IMR-90 (cell line): ENCODE results near the gene SNX27. TPM values are rescaled to one million over a fixed set of nuclear protein-coding genes. Genes with fewer than 3 reads are reported as not detected.

Experiments
- ATAC-seq: fragments of 200-7000 bp; cut with Tn5 transposase; 2 replicates; pipeline ENCODE4 v1.9.1; 2020; ENCODE audit warnings: low read depth, mild to moderate bottlenecking, moderate library complexity
- BruUV-seq: library from RNA; stranded (reverse); fragments of 400-500 nt; replicated peaks from 2 replicates; lab custom pipeline; 2021; lab: Mats Ljungman, UMichigan
- CTCF ChIA-PET: fragments of 300-600 bp; formaldehyde crosslinking; extraction: SDS; loops from one replicate; lab custom pipeline; 2021; ENCODE audit warnings: antibody characterized with exemption; lab: Yijun Ruan, JAX
- POLR2A ChIA-PET: fragments of 300-600 bp; sonication (Branson Sonifier 250); formaldehyde crosslinking; loops from one replicate; lab custom pipeline; 2022; ENCODE audit warnings: antibody characterized with exemption; ENCODE audit not compliant: unreplicated experiment; lab: Charles Lee
- DNase-seq: peaks from one replicate; pipeline ENCODE4 v3.0.0; 2013
- H2AFZ ChIP-seq: replicated peaks from 2 replicates; pipeline ENCODE3; 2013; ENCODE audit warnings: low read length, mild to moderate bottlenecking; ENCODE audit not compliant: poor library complexity
- H2AK5ac ChIP-seq: 2 replicates; pipeline ENCODE4 v1.6.1; 2013; ENCODE audit warnings: low read depth, low read length, inconsistent platforms
- H2AK9ac ChIP-seq: replicated peaks from 2 replicates; pipeline ENCODE3; 2013; ENCODE audit warnings: mild to moderate bottlenecking, low read depth, low read length, moderate library complexity; ENCODE audit not compliant: poor library complexity
- H2BK120ac ChIP-seq: 2 replicates; pipeline ENCODE4 v1.6.1; 2013; ENCODE audit warnings: low read depth, low read length, inconsistent platforms
- H2BK15ac ChIP-seq: 3 replicates; pipeline ENCODE4 v1.6.1; 2013; ENCODE audit warnings: low read depth, low read length, inconsistent platforms
- H2BK20ac ChIP-seq: 2 replicates; pipeline ENCODE4 v1.6.1; 2013; ENCODE audit warnings: low read depth, mild to moderate bottlenecking, inconsistent platforms, low read length, moderate library complexity
- H2BK5ac ChIP-seq: 2 replicates; pipeline ENCODE4 v1.6.1; 2013; ENCODE audit warnings: mild to moderate bottlenecking, low read depth, low read length, inconsistent platforms; ENCODE audit not compliant: poor library complexity, severe bottlenecking
- H3K14ac ChIP-seq: replicated peaks from 2 replicates; pipeline ENCODE4 v1.6.1; 2013; ENCODE audit warnings: low read depth, low read length, inconsistent platforms
- H3K18ac ChIP-seq: 2 replicates; pipeline ENCODE4 v1.6.1; 2013; ENCODE audit warnings: low read depth, low read length, control low read depth
- H3K23ac ChIP-seq: 2 replicates; pipeline ENCODE4 v1.6.1; 2013; ENCODE audit warnings: low read depth, low read length, inconsistent platforms
- H3K27ac ChIP-seq: 2 replicates; pipeline ENCODE4 v1.5.1; 2013; ENCODE audit warnings: mild to moderate bottlenecking, control low read depth, low read length; ENCODE audit not compliant: insufficient read depth
- H3K27me3 ChIP-seq: 2 replicates; pipeline ENCODE4 v1.6.1; 2013; ENCODE audit warnings: low read length; ENCODE audit not compliant: control insufficient read depth, insufficient read depth
- H3K36me3 ChIP-seq: 2 replicates; pipeline ENCODE4 v1.6.1; 2013; ENCODE audit warnings: low read length, mixed read lengths; ENCODE audit not compliant: control insufficient read depth, insufficient read depth
- H3K4ac ChIP-seq: 2 replicates; pipeline ENCODE4 v1.6.1; 2013; ENCODE audit warnings: low read depth, low read length, inconsistent platforms
- H3K4me1 ChIP-seq: 2 replicates; pipeline ENCODE4 v1.6.1; 2013; ENCODE audit warnings: low read length, mixed read lengths; ENCODE audit not compliant: control insufficient read depth, insufficient read depth
- H3K4me2 ChIP-seq: 2 replicates; pipeline ENCODE4 v1.6.1; 2013; ENCODE audit warnings: low read depth, mild to moderate bottlenecking, control low read depth, low read length, moderate library complexity
- H3K4me3 ChIP-seq: 2 replicates; pipeline ENCODE4 v1.5.1; 2013; ENCODE audit warnings: low read depth, mild to moderate bottlenecking, control low read depth, low read length, moderate library complexity; ENCODE audit not compliant: insufficient read depth
- H3K56ac ChIP-seq: 2 replicates; pipeline ENCODE4 v1.6.1; 2013; ENCODE audit warnings: low read length, inconsistent platforms; ENCODE audit not compliant: insufficient read depth; ENCODE audit errors: extremely low read depth
- H3K79me1 ChIP-seq, 2 experiments: 2 replicates each; pipeline ENCODE4 v1.6.1; 2013; ENCODE audit warnings: low read length in 2 of 2, inconsistent platforms in 1 of 2, low read depth in 1 of 2
- H3K9ac ChIP-seq: 2 replicates; pipeline ENCODE4 v1.6.1; 2013; ENCODE audit warnings: low read depth, low read length, control low read depth
- H3K9me1 ChIP-seq: 2 replicates; pipeline ENCODE4 v1.6.1; 2013; ENCODE audit warnings: low read length, inconsistent platforms; ENCODE audit not compliant: insufficient read depth
- H3K9me3 ChIP-seq: 2 replicates; pipeline ENCODE4 v1.6.1; 2013; ENCODE audit warnings: low read length; ENCODE audit not compliant: control insufficient read depth, insufficient read depth
- H4K20me1 ChIP-seq: 2 replicates; pipeline ENCODE4 v1.6.1; 2013; ENCODE audit warnings: low read length, inconsistent platforms; ENCODE audit not compliant: insufficient read depth
- H4K5ac ChIP-seq: 2 replicates; pipeline ENCODE4 v1.6.1; 2013; ENCODE audit warnings: mild to moderate bottlenecking, low read depth, low read length, control low read depth
- H4K8ac ChIP-seq, 2 experiments: 2 replicates each; pipeline ENCODE4 v1.6.1; 2013; ENCODE audit warnings: low read depth in 2 of 2, low read length in 2 of 2, control low read depth in 1 of 2, inconsistent platforms in 1 of 2
- H4K91ac ChIP-seq: 2 replicates; pipeline ENCODE4 v1.6.1; 2013; ENCODE audit warnings: low read depth, low read length, inconsistent platforms; ENCODE audit not compliant: insufficient read depth
- CHD1 ChIP-seq: IDR thresholded peaks from 2 replicates; pipeline ENCODE4 v1.6.1; 2012; ENCODE audit warnings: low read depth, low read length, improper control_type of control experiment
- FOS ChIP-seq: fragments of 150-350 bp; IDR thresholded peaks from 2 replicates; pipeline ENCODE4 v1.6.1; 2016; ENCODE audit warnings: low read depth, low read length
- MAZ ChIP-seq: IDR thresholded peaks from 2 replicates; pipeline ENCODE4 v1.6.1; 2012; ENCODE audit warnings: low read depth, mild to moderate bottlenecking, low read length, improper control_type of control experiment, moderate library complexity, borderline replicate concordance
- RCOR1 ChIP-seq: IDR thresholded peaks from 2 replicates; pipeline ENCODE4 v1.6.1; 2012; ENCODE audit warnings: mild to moderate bottlenecking, low read length, improper control_type of control experiment; ENCODE audit not compliant: insufficient replicate concordance
- RFX5 ChIP-seq: IDR thresholded peaks from 2 replicates; pipeline ENCODE4 v1.8.0; 2012; ENCODE audit warnings: low read depth, mild to moderate bottlenecking, low read length, moderate library complexity
- WGBS, 2 experiments: methylation state at CpG; one replicate each; pipeline versions ENCODE4 v1.1.5 to v1.1.7; 2013; ENCODE audit warnings: missing lambda C conversion rate in 2 of 2; ENCODE audit not compliant: insufficient read length in 1 of 2; ENCODE audit errors: extremely low coverage in 2 of 2; 5-methylcytosine and 5-hydroxymethylcytosine counted together
- dilution Hi-C: fragments of 300-500 bp; cut with HindIII; formaldehyde crosslinking; loops from one replicate; pipeline ENCODE4 v1.14.3; 2018; ENCODE audit warnings: low sequenced_read_pairs; ENCODE audit not compliant: unreplicated experiment
- in situ Hi-C: fragments of 300-500 bp; cut with MboI; formaldehyde crosslinking; loops from 3 replicates; pipeline ENCODE4 v1.14.3; 2019; ENCODE audit warnings: low sequenced_read_pairs, inconsistent platforms, mixed read lengths
- intact Hi-C: fragments of 100-400 bp; cut with micrococcal nuclease; formaldehyde crosslinking; loops from 2 replicates; pipeline ENCODE4 v1.10.0; 2022
- polyA plus RNA-seq, 3 experiments: library from polyadenylated mRNA; depleted of rRNA; stranded (reverse); fragments of >200 nt; gene quantifications; 2 replicates each; pipeline ENCODE4 v1.2.3, GENCODE V29; 2012; ENCODE audit warnings: low replicate concordance in 1 of 3
- total RNA-seq: library from RNA; depleted of rRNA; stranded (reverse); fragments of >200 nt; gene quantifications from 2 replicates; pipeline ENCODE4 v1.2.3, GENCODE V29; 2012

Gene SNX27
- total and polyA plus RNA-seq, 2 of the 4 experiments (the other 2 are of a cell fraction): 12.3 to 25.6 TPM

- no peak overlapping the region for H3K4me3 ChIP-seq
- intact Hi-C loops (no loop called here), in situ Hi-C loops (no loop called here), dilution Hi-C loops (no loop called here)
- no peaks in the 10 kb centered on the region for H3K36me3 ChIP-seq
- H3K4me1 ChIP-seq: peaks cover 15% of the 10 kb centered on the region
- H3K9me3 ChIP-seq: no peaks in the 10 kb centered on the region
- H3K14ac ChIP-seq: no peak overlapping the region
- no peak overlapping the region for H2BK5ac ChIP-seq
- no peak overlapping the region for H2AK5ac ChIP-seq
- no peak overlapping the region for H2BK120ac ChIP-seq
- H2BK20ac ChIP-seq: no peak overlapping the region
- peaks cover 20% of the 10 kb centered on the region for H4K20me1 ChIP-seq
- H3K27me3 ChIP-seq: no peaks in the 10 kb centered on the region
- ChIA-PET POLR2A (no interaction called here), CTCF (interaction anchor here (2.0 kb wide), 1 partner anchor 21 kb away, joined by 5 read pairs; no protein-coding TSS in a partner anchor)
- H4K8ac ChIP-seq: no peak overlapping the region
- H2AK9ac ChIP-seq: no peak overlapping the region
- no peak overlapping the region for H3K27ac ChIP-seq
- no peak overlapping the region for H3K9ac ChIP-seq
- H2BK15ac ChIP-seq: no peak overlapping the region
- H4K91ac ChIP-seq: no peak overlapping the region
- H4K5ac ChIP-seq: no peak overlapping the region
- H3K23ac ChIP-seq: no peak overlapping the region
- no CpG with 5 or more reads among the region's 3 CpGs for WGBS, 2 experiments
- H3K18ac ChIP-seq: no peak overlapping the region
- H3K4me2 ChIP-seq: no peak overlapping the region
- no TSS peak for BruUV-seq
- H3K56ac ChIP-seq: no peak overlapping the region
- DNase-seq: no peak
- H3K4ac ChIP-seq: no peak overlapping the region
- H2AFZ ChIP-seq: no peak overlapping the region
- peaks cover 23 to 79% of the 10 kb centered on the region in 2 experiments for H3K79me1 ChIP-seq
- peaks cover 10% of the 10 kb centered on the region; the same call in 1 of the 2 replicates for H3K9me1 ChIP-seq
- TF ChIP-seq MAZ (no peak), FOS (no peak), CHD1 (no peak), RFX5 (no peak), RCOR1 (no peak)
- ATAC-seq: no peak
Observed at GRCh38 chr1:151618003-151618402, 6.2 kb downstream of the SNX27 start.
